ENCODE data around the gene ITGAL. TPM values are rescaled to one million over a fixed set of nuclear protein-coding genes. Genes with fewer than 3 reads are reported as not detected.

The ITGAL gene
- total and polyA plus RNA-seq, 2 of the 13 experiments (the other 11 are each of a cell fraction or from before 2014, with no cell fraction given) = 0.86 to 1.2 TPM

DNA sequence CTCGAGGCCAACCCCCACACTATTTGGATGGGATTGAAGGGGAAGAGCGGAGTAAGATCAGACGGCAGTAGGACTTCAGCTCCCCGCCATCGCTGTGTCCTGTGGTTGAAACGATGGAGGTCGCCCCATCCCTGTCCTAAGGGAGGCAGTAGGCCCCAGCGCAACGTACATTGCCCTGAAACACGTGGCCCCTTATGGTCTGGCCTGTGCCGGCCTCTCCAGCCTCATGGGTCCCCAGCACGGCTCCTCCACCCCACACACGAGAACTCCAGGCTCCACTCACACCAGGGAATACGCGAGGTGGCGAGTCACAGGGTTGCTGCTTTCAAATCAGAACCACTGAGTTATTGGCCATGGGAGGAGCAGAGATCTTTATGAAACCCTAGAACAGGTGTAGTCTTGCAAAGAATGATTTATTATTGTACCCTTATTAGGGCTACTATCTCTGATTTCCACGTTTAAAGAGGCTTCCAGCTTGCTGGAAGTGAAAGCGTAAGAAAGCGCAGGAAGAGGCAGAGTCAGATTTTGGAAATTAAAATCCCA, 42.0 kb upstream of the ITGAL start (continued):
- TF ChIP-seq MAFF (IDR thresholded peaks at IDR 0.05; ENCODE audit: low read depth, low read length) = no peak
- no peak for TF ChIP-seq KDM4B (CRISPR knock-in tag; IDR thresholded peaks at IDR 0.05)
- TF ChIP-seq SMARCE1 (IDR thresholded peaks at IDR 0.05; ENCODE audit: borderline replicate concordance) = no peak
- peak; percentile 63 for TF ChIP-seq ARNT2 (CRISPR knock-in tag; IDR thresholded peaks at IDR 0.05; ENCODE audit: low read depth)

GRCh38 chr16:30434852-30435251, 37.7 kb upstream of the ITGAL start:
- Histone ChIP-seq H3K9me3 (ENCODE audit: low read length) (no peaks in the 10 kb centered on the region), H3K36me3 (replicated peaks in 1 of 2; ENCODE audit: control insufficient read depth in 1 of 2, insufficient read depth in 2 of 2, low read length in 2 of 2) (no peaks in the 10 kb centered on the region), H3K27ac (ENCODE audit: extremely low read length, insufficient read depth, low read length) (no peak overlapping the region), H4K20me1 (ENCODE audit: insufficient read depth, low read length) (no peaks in the 10 kb centered on the region), H3K9ac (ENCODE audit: insufficient read depth, low read depth, low read length) (no peak overlapping the region), H2AFZ (ENCODE audit: low read length) (no peak overlapping the region), H3K79me2 (ENCODE audit: insufficient read depth, low read length) (peaks cover under 1% of the 10 kb centered on the region), H3K27me3 (ENCODE audit: control insufficient read depth in 1 of 2, insufficient read depth in 2 of 2, low read length in 2 of 2) (peaks cover 0 to 5% of the 10 kb centered on the region in 2 experiments; a peak in 2 of 5 replicates), H3K4me2 (ENCODE audit: low read depth, low read length) (no peak overlapping the region), H3K4me3 (replicated peaks in 1 of 3; ENCODE audit: insufficient read depth in 1 of 3, low read depth in 2 of 3, low read length in 3 of 3) (no peak overlapping the region), H3K4me1 (ENCODE audit: insufficient read depth, low read length) (peaks cover 54% of the 10 kb centered on the region)
- no peak for DNase-seq (ENCODE audit: low spot score)
- CTCF ChIA-PET (ENCODE audit: low intra/inter-chr PET ratio, low total read pairs) = no interaction called here
- no peak for FAIRE-seq
- in situ Hi-C loops (cut with HindIII; ENCODE audit: extremely low pct_ligation_motif_present, low pct_unique_long_range_greater_than_20kb) (loop anchor here (10.0 kb wide), 1 partner anchor 170 kb away; no protein-coding TSS in a partner anchor), intact Hi-C loops (cut with micrococcal nuclease; ENCODE audit: unreplicated experiment) (loop anchor here (2.0 kb wide), 1 partner anchor 56 kb away; no protein-coding TSS in a partner anchor)
- TF ChIP-seq ZNF329 (CRISPR knock-in tag; IDR thresholded peaks at IDR 0.05; ENCODE audit: low read depth) (no peak), ZNF672 (CRISPR knock-in tag; IDR thresholded peaks at IDR 0.05) (no peak), TBX2 (CRISPR knock-in tag; IDR thresholded peaks at IDR 0.05; ENCODE audit: borderline replicate concordance) (no peak), NFIB (CRISPR knock-in tag; IDR thresholded peaks at IDR 0.05; ENCODE audit: borderline replicate concordance) (no peak), FLYWCH1 (CRISPR knock-in tag; IDR thresholded peaks at IDR 0.05) (no peak), MED1 (CRISPR knock-in tag; IDR thresholded peaks at IDR 0.05) (no peak), KDM4B (CRISPR knock-in tag; IDR thresholded peaks at IDR 0.05) (no peak), ZNF629 (CRISPR knock-in tag; conservative IDR thresholded peaks at IDR 0.05) (no peak), ZBTB33 (CRISPR knock-in tag; IDR thresholded peaks at IDR 0.05) (no peak), TMF1 (CRISPR knock-in tag; IDR thresholded peaks at IDR 0.05; ENCODE audit: low read depth) (no peak), ZFP90 (CRISPR knock-in tag; IDR thresholded peaks at IDR 0.05; ENCODE audit: borderline replicate concordance) (no peak), POLR2G (IDR thresholded peaks at IDR 0.05; ENCODE audit: low read depth, low read length) (no peak), CENPT (CRISPR knock-in tag; IDR thresholded peaks at IDR 0.05; ENCODE audit: low read depth) (no peak), FOXK1 (CRISPR knock-in tag; IDR thresholded peaks at IDR 0.05; ENCODE audit: borderline replicate concordance, low read depth) (no peak), PRDM4 (CRISPR knock-in tag; IDR thresholded peaks at IDR 0.05; ENCODE audit: borderline replicate concordance) (no peak)
- TF ChIP-seq, protein P1, sequence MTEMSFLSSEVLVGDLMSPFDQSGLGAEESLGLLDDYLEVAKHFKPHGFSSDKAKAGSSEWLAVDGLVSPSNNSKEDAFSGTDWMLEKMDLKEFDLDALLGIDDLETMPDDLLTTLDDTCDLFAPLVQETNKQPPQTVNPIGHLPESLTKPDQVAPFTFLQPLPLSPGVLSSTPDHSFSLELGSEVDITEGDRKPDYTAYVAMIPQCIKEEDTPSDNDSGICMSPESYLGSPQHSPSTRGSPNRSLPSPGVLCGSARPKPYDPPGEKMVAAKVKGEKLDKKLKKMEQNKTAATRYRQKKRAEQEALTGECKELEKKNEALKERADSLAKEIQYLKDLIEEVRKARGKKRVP (CRISPR knock-in tag; IDR thresholded peaks at IDR 0.05) = no peak
- POLR2A ChIA-PET = interaction anchor here (0.6 to 0.7 kb wide), 2 partner anchors 12 to 66 kb away, joined by 3 read pairs; no protein-coding TSS in a partner anchor
- BruUV-seq (replicated peaks) = no TSS peak
- ATAC-seq = no peak
- 61% methylated on average over 4 of the region's 4 CpGs for WGBS (ENCODE audit: low lambda C conversion rate)
